ENCODE measurements around the gene TRABD2B.

Gene TRABD2B

DNA sequence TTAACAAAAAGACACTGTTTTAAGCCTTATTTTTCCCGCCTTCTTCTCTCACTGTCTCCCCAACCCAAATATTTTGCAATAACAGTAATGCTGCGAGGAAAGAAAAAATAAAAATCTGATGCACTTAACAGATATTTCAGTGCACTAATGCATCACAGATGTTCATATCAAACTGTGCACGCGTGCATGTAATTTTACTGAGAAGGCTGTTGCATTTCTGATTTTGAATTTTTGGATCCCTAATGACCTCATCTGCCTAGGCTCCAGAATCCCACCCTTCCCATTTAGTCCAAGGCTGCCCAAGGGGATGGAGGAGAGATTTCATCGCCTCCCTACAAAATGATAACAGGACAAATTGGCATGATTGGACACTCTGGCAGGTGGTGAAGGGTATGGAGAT is 5.5 kb downstream of the TRABD2B start:
- no peak for FAIRE-seq

DNA sequence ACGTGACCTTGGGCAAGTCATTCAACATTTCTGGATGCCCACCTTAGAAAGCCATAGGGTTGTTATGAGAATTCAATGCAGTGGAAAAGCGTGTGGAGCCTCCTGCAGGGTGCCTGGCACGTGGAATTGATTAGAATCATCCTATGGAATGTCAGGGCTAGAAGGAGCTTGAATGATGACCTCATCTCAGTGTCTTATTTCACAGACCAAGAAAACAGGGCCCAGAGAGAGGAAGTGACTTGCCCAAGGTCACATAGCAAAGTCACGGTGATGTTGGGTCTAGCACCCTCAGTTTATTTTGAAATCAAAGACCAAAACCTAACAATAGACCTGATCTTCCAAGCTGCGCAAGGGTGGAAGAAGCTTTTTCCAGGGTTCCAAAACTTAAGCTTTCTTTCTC is 6.0 kb downstream of the TRABD2B start:
- no peak for FAIRE-seq

DNA sequence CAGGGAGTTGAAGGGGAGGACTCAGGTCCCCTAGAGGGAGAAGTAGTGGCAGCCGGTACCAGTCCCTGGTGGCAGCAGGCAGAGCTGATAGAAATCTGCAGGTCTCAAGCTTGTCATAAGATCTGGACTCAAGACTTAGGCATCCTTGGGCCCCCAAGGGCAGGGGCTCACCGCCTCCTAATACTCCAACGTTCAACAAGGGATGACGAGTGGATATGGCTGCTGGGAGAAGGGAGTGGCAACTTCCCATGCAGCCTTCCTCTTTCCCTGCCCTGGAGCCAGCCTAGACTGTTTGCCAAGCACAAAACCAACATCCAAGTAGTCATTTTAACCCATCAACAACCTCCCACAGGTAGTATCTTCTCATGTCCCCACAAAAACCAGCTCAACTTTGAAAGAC is 6.9 kb downstream of the TRABD2B start:
- FAIRE-seq = no peak

- no peak for FAIRE-seq
These were observed 9.6 kb downstream of the TRABD2B start for GRCh38 chr1:47987601-47988000.

DNA sequence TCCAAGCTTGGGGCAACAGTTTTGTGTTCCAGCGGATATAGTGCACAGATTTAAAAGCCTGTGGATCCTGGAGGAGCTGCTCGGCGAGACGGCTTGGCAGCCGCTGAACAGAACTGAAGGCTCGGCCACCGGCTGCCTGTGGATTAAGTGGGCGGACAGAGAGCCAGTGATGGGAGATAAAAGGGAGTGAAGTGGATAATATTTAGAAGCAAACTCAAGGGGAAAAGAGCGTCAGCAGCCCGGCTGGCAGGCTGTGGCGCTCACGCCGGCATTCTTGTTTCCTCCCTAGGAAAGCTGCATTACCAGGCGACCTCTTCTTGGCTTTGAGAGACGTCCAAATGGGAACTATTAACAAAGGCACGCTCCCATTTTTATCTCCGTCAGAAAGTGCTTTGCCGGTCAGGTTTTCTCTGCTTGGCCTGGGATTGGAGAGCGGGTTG is 10.4 kb downstream of the TRABD2B start:
- FAIRE-seq = no peak

GRCh38 chr1:47985018-47985417 is 12.2 kb downstream of the TRABD2B start:
- FAIRE-seq = no peak

DNA sequence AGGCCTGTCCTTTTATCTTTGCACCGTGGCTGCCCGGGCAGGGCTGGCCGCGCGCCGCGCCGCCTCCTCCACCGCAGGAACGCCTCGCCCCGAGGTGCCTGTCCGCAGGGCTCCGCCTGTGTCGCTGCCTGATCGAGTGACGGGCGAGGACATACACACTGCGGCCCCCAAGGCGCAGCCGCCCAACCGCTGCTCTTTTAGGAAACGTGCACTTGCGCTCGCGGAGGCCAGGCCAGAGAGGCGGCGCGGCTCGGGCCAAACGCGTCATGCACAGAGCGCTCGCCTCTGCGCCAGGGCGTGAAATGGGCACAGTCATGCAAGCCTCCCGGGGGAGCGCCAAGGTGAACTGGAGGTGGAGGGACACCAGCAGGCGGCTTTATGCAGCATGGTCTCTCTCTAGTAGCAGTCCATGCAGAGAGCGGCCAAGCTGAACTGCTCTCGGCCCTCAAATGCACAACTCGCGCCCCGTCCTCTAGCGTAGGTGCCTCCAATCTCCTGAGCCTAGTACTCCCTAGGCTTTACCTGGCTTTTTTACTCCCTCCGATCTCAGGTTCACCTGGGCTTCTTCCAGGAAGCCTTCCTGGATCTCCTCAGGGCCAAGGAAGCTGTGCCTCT is 12.9 kb downstream of the TRABD2B start:
- no peak for FAIRE-seq

DNA sequence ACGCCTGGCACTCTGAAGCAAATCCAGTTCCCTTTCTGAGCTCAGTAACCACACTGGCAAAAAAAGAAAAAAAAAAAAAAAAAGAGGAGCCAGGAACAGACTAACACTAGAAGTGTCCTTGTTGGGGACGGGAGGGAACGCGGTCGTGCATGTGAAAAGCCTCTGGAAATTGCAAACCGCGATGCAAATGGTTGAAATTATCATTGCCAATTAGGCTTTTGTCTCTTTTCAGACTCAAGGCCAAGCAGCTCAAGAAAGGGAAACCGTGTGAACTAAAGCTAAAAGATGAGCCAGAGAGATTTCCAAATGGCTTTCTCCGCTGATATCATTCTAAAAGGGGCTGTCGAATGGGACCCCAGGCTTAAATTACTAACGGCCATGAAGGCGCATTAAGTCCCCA is 13.5 kb downstream of the TRABD2B start:
- FAIRE-seq = no peak

DNA sequence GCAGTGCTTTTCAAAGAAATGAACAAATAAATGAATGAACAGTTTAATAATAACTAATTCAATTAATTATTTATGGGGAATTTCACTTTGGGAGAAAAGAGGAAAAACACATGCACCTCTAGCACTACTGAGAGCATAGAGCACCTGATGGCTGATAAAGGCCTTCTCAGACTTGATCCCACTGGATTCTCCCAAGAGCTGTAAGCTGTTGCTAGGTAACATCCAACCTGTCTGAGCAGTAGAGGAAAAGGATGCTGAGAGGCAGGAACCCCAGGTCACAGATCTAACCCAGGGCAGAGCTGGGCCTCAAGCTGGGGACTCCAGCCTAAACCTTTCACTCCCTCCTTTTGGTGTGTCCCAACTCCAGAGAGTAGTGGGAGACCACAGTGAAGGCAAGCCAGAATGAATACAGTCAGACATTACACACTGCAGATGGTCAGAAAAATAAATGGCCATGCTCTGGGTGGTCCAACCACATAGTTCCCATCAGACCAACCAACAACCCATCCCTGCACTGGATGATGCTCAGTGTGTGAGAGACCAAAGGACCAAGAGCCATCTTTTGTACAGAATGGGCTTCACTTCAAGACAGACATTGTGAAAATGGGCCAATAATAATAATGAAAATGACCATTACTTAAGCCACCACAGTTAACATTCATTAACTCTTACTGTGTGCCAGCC is 15.4 kb downstream of the TRABD2B start:
- FAIRE-seq = no peak

- no peak for FAIRE-seq
These were observed 16.7 kb downstream of the TRABD2B start for GRCh38 chr1:47980501-47980900.

- FAIRE-seq = no peak
These were observed 17.5 kb downstream of the TRABD2B start for GRCh38 chr1:47979724-47980123.

DNA sequence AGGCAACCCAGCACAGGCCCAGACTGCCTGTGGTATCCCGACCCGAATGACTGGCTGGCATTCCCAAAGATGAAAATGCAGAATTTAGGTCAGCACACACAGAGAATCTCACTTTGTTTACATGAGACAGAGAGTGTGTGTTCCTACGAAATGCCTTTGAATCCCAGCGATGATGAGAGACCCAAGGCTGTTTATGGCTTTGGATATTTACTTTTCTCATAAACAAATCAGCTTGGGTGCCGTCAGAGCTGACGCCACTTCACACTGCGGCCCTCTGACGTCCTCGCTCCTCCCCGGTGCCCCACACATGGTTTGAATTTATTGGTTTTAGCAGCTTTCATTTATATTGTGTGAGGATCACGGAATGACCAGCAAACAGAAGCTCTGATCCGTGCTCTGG is 18.7 kb downstream of the TRABD2B start:
- no peak for FAIRE-seq

- no peak for FAIRE-seq
These were observed 20.5 kb downstream of the TRABD2B start for GRCh38 chr1:47976728-47977127.

DNA sequence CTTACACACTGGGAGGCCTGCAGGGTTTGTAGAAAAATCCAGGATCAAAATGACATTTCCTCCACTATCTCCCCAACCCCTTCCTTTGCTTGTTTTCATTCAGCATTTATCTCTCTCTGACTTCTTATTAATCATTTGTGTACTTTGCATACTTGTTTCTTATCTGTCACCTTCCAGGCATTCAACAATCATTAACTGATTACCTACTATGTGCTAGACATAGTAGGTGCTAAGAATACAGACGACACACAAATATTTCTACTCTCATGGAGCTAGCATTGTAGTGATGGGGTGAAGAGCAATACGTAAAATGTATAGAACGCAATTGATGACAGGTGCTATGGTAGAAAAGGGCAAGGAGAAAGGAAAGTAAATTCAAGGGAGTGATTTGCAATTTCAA is 20.9 kb downstream of the TRABD2B start:
- FAIRE-seq = no peak

DNA sequence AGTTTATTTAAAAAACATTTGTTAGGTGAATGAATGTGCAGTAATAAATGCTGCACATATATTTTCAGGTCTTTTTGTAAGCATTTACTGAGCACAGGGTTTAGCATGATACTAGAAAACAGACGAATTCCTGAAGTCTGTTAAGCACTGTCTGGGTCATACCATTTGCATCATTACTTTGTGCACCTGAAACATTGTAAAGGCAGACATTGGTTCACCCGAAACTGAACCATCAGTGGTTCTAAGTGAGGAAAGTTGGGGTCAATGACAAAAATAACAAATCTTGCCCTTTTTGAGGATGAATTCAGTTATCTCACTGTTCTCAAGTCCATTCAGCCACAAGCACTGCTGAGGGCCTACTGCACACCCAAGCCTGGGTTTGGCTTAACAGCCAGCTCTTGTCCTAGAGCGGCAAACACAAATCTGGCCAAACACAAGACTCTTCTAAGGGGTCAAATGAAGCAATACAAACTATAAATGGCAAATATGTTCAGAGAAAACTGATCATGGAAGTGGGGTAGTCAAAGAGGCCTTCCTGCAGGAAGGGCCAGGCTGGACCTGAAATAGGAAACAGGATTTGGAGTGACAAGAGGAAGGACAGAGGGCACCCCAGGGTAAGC is 21.8 kb downstream of the TRABD2B start:
- no peak for FAIRE-seq

GRCh38 chr1:47972864-47973432 is 24.2 kb downstream of the TRABD2B start:
- no peak for FAIRE-seq

GRCh38 chr1:47971385-47972160 is 25.6 kb downstream of the TRABD2B start:
- FAIRE-seq = no peak

DNA sequence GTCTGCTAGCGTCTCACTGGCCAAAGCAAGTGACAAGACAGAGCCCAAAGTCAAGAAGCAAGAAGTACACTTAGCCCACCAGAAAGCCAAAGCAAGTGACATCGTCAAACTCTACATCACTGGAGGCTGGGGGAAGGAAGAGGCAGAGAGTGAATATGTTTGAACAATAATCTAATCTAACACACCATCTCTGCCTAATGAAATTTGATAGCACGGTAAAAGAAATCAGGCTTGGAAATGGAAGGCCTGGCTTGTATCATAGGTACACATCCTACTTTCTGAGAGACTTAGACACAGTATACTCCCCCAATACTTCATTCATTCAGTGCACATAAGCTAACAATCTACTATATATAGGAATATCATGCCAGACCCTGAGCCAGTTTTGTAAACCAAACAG is 26.3 kb downstream of the TRABD2B start:
- FAIRE-seq = no peak

- FAIRE-seq = no peak
These were observed 27.7 kb downstream of the TRABD2B start for GRCh38 chr1:47969478-47969877.

GRCh38 chr1:47968556-47968888 is 28.7 kb downstream of the TRABD2B start:
- no peak for FAIRE-seq

DNA sequence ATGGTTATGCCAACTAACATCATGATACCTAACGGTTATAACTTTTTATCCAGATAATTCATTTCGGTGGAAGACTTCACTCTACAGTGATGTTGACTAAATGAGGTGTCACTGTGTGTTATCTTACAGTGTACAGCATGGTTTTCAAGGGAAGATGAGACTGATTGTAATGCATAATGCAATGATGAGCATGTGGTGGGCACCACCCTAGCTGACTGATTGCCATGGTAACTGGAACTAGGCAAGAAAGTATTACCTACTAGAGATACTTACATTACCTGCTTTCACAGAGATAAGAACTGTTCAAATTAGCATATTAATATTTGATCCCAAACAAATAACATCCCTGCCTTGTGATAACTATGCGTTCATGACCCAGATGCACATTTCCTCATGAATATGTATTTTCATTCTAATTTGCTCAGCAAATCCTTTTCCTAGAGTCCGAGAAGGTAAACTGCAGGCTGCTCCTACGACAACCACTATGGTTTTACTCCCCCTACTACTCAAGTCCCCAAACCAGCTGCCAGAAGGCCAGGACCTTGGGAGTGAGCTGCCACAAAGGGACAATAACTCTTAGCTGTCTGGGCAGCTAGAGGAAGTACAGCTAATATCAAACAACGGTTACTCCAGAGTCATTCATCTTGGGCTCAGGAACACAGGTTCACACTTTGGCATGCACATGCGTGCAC is 29.2 kb downstream of the TRABD2B start:
- FAIRE-seq = no peak

DNA sequence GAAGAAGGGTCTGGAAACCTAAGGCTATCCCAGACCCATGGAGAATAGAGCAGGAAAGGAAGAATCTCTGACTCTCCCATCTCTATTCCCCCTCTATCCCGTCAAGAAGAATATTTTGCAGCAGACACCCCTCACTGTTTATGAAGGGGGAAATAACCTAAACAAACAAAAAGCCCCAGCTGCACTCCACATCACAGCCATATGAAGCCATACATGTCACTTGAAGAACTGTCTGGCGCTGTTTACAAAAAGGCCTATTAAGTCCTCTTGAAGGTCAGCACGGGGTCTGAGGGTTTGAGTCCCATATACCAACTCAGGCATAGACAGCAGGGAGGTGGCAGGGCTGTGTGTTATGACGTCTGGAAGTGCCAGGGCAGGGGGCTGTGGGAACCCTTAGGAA is 31.4 kb downstream of the TRABD2B start:
- no peak for FAIRE-seq

DNA sequence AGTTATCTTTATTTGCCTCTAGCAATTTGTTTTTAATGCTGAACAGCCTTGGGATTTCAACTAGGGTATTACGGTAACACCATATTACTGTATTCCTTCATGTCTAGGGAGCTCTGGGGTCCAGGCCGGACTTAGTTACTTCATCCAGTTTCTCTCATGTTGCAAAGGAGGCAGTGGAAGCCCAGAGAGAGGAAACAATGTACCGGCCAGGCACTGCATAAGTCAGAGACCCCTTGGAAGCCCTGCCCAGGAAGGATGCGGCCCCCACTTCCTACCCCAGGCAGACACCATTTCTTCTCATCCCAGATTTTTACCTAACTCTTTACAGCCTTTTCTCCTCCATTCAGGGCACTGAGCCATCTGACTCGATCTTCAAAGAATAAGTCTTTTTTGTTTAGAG is 32.5 kb downstream of the TRABD2B start:
- no peak for FAIRE-seq

Measured in islet of Langerhans (tissue), 1 donor.